ENCODE data around the gene CHD5. TPM values are rescaled to one million over a fixed set of nuclear protein-coding genes. Genes with fewer than 3 reads are reported as not detected.

Gene CHD5
- total RNA-seq, 1 donor from 2014 or later: 4.5 TPM

DNA sequence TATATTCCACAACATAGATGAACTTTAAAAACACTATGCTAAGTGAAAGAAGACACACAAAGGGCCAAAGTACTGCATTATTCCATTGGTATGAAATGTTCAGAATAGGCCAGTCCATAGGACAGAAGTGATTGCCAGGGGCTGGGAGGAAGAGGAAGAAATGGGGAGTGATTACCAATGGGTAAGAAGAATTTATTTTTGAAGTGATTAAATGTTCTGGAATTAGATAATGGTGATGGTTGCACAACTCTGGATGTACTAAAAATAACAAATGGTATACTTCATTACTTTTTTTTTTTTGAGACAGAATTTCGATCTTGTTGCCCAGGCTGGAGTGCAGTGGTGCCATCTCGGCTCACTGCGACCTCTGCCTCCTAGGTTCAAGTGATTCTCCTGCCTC lies 61.7 kb downstream of the CHD5 start:
- intact Hi-C loops (cut with micrococcal nuclease): no loop called here

DNA sequence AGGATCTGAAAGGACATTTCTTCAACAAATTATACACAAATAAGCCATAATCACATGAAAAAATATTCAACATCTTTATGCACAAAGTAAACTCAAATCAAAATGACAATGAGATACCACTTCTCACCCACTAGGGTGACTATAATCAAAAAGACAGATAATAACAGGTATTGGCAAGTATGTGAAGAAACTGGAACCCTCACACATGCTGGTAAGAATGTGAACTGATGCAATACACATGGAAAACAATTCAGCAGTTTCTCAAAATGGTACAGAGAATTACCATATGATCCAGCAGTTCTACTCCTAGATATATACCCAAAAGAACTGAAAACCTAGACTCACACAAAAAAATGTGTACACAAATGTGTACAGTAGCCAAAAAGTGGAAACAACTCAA lies 62.5 kb downstream of the CHD5 start:
- intact Hi-C loops (cut with micrococcal nuclease): no loop called here

DNA sequence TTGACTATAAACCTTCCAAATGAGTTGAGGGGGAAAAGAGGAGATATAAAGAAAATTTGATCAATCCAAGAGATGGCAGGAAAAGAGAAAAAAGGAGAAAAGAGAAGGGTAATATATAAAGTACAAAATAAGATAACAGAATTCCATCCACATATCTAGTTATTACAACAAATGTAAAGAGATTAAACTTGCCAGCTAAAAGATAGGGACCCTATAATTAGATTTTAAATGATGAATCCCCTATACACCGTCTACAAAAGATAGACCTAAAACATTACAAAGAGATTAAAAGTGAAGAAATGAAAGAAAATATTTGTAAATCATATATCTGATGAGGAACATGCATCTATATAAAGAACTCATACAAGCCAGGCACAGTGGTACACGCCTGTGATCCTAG lies 63.1 kb downstream of the CHD5 start:
- intact Hi-C loops (cut with micrococcal nuclease): no loop called here

DNA sequence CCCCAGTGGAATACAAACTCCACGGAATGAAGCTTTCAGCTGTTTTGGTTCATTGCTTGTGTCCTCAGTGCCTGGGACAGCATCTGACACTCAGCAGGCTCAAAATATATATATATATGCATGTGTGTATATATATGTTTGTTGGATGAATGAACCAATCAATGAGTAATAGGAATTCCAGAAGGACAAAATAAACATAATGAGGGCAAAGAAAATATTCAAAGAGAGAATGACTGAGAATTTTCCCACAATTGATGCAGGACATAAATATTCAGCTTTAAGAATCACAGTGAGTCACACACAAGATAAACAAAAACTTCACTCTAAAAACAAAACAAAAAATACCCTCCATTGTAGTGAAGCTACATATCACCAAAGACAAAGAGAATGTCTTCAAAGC lies 64.0 kb downstream of the CHD5 start:
- intact Hi-C loops (cut with micrococcal nuclease): no loop called here

DNA sequence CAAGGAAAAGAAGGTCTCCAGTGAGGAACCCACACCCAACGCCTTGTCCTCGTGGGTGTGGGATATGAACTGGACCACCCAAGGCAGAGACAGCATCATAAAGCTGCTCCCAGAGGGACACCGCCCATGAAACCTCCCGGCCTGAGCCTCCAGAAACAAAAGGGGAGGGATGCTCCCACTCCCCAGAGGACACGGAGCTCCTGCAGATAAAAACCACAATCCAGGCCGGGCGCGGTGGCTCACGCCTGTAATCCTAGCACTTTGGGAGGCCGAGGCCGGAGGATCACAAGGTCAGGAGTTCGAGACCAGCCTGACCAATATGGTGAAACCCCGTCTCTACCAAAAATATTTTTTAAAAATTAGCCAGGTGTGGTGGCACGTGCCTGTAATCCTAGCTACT lies 66.4 kb downstream of the CHD5 start:
- intact Hi-C loops (cut with micrococcal nuclease): no loop called here

DNA sequence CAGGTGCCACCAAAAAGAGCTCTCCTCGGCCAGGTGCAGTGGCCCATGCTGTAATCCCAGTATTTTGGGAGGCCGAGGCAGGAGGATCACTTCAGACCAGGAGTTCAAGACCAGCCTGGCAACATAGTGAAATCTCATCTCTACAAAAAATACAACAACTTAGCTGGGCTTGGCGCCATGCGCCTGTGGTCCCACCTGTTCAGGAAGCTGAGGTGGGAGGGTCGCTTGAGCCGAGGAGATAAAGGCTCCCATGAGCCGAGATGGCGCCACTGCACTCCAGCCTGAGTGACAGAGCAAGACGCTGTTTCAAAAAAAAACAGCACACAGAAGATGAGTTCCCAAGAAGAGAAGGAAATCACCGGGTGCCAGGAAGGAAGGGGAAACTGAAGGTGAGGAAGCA lies 67.0 kb downstream of the CHD5 start:
- intact Hi-C loops (cut with micrococcal nuclease): no loop called here

DNA sequence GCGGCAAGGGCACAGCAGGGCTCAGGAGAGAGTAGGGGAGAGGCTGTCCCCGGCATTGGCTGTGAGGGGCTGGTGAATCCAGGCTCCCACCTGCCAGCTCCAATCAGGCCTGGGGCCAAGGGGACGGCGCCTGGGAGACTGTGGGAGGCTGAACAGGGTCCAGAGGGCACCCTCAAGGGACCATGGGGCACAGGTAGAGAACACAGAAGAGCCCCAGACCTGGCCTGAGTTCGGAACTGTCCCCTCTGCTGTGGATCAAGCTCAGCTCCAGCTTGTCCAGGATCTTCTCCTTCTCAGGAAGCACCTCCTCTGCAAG lies 67.5 kb downstream of the CHD5 start:
- intact Hi-C loops (cut with micrococcal nuclease): no loop called here

DNA sequence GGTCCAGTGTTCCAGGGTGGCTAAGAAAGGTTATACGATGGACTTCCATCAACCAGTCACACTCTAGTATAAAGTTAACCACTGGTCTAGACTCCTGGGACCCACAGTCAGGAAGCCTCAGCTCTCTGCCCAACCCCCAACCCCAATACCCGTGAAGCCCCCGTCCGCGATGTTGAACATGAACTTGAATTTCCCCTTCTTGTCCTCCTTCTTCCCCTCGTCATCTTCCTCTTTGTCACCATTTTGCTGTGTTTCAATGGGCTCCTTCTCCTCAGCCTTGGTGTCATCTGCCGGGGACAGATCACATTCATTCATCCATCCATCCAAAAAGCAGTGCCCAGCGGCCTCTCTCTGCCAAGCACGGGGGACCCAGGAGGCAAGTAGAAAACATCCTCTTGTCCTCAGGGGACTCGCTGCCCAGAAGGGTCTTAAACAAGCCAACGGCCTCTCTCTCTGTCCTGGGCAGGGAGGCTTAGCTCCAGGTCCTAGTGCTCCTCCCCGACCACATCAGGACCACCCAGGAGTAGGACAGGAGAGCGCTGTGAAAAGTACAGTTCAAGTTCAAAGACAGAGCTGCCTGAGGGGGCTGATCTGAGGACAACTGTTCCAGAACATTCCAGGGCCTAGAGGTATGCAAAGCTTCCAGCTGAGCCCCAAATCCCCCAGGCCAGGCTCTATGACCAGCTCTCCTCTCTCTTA lies 68.0 kb downstream of the CHD5 start:
- intact Hi-C loops (cut with micrococcal nuclease): no loop called here

DNA sequence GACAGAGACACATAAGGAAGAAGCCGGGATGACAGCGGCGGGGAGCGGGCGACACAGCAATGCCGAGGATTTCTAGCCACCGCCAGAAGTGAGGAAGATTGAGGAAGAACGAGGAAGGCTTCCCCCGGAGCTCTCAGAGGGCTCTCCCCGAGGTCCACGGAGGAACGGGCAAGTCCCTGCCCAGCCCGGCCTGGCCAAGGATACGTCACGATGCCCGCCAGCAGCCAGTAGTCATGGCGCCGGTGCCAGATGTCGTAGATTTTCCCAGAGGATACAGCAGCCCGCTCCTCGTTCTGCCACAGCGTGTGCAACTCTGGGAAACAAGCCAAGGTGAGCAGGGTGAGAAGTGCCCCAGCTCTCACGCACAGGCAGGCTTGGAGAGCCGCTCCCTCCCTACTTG lies 68.5 kb downstream of the CHD5 start:
- intact Hi-C loops (cut with micrococcal nuclease): no loop called here

DNA sequence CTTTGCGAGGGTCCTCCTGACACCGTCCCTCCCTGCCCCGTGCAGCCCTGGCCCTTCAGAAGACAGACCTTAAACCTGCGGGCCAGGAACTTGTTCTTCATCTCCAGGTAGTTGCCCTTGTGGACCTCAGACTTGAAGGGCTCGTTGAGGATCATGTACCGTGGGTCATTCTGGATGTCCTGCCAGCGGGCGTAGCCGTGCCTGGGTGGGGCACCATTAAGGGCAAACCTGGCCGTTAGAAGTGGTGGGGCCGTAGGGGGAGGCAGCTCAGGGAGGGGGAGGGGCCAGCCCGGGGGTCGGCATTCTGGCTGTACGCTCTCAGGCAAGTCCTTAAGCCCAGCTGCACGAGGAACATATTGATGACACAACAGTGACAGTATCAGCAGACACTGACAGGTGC lies 69.8 kb downstream of the CHD5 start:
- intact Hi-C loops (cut with micrococcal nuclease): no loop called here

DNA sequence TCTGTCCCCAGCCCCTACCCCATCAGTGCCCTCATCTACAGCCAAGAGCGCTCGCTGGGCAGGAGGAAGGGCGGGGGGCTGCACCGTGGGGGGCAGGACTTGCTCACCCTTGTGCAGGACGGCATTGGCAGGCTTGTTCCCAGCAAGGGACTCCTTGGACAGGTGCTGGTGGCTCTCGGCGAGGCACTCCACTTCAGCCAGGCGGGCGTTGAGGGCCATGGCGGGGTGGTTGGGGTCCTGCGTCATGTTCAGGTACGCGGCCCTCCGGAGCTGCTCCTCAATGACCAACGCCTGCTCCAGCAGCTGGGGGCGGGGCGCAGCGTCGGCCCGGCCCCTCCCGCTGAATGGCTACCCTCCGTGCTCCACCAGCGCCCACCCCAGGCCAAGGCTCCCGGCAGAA lies 70.4 kb downstream of the CHD5 start:
- intact Hi-C loops (cut with micrococcal nuclease): loop anchor here (2.0 kb wide), 1 partner anchor 135 kb away; the partner anchor contains the start of gene HES3

DNA sequence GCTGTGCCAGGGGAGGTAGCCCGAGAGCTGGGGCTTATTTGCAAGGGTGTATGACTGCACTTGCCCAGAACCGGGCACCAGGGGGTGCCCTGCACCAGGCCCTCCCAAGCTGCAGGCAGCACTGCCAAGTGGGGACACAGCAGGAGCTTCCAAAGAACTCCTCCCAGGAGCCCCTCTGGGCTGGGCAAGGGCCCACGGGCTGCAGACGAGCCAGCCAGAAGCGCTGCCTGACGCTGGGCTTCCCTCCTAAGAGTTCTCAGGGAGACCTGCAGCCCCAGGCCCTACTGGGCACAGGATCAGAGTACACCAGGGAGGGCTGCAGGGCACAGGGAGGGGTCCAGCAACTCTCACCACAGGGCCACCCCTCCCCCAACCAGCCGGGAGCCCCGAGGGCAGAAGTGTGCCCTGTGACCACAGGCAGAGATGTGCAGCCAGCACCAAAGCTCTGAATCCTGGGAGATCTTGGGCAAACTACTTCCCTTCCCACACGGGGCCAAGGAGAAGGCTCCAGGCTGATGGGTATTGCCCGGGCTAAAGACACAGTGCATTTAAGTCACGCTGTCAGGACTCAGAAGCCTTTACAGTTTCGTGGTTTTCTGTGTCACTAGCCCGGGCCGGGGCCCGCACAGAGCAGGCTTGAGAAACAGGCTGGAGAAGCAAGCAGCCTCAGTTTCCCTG lies 71.0 kb downstream of the CHD5 start:
- intact Hi-C loops (cut with micrococcal nuclease): loop anchor here (2.0 kb wide), 1 partner anchor 136 kb away; the partner anchor contains the start of gene HES3

DNA sequence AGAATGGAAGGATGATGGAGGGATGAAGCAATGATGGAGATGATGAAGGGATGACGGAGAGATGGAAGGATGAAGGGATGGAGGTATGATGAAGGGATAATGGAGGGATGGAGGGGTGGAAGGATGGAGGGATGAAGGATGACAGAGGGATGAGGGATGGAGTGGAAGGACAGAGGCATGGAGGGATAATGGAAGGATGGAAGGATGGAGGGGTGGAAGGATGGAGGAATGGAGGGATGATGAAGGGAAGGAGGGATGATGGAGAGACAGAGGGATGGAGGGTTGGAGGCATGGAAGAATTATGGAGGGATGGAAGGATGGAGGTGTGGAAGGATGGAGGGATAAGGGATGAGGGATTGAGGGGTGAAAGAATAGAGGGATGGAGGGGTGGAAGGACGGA lies 71.6 kb downstream of the CHD5 start:
- intact Hi-C loops (cut with micrococcal nuclease): loop anchor here (2.0 kb wide), 1 partner anchor 136 kb away; the partner anchor contains the start of gene HES3

DNA sequence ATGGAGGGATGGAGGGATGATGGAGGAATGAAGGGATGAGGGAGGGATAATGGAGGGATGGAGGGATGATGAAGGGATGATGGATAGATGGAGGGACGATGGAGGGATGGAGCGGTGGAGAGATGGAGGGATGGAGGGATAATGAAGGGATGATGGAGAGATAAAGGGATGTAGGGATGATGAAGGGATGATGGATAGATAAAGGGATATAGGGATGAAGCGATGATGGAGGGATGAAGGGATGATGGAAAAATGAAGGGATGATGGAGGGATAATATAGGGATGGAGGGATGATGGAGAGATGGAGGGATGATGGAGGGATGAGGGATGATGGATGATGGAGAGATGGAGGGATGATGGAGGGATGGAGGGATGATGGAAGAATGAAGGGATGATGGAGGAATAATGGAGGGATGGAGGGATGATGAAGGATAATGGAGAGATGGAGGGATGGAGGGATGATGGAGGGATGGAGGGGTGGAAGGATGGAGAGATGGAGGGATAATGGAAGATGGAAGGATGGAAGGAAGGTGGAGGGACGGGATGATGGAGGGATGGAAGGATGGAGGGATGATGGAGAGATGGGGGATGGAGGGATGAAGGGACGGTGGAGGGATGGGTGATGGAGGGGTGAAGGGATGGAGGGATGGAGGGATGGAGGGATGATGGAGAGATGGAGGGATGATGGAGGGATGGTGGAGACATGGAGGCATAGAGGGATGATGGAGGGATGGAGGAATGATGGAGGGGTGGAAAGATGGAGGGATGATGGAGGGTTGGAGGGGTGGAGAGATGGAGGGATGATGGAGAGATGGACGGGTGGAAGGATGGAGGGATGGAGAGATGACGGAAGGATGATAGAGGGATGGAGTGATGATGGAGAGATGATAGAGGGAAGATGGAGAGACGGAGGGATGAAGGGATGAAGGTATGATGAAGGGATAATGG lies 72.4 kb downstream of the CHD5 start:
- intact Hi-C loops (cut with micrococcal nuclease): loop anchor here (2.0 kb wide), 1 partner anchor 137 kb away; the partner anchor contains the start of gene HES3

DNA sequence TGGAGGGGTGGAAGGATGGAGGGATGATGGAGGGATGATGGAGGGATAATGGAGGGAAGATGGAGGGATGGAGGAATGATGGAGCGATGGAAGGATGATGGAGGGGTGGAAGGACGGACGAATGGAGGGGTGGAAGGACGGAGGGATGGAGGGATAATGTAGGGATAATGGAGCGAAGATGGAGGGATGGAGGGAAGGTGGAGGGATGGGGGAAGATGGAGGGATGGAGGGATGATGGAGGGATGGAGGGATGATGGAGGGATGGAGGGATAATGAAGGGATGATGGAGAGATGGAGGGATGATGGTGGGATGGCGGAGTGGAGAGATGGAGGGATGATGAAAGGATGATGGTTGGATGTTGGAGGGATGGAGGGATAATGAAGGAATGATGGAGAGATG lies 73.1 kb downstream of the CHD5 start:
- intact Hi-C loops (cut with micrococcal nuclease): no loop called here

DNA sequence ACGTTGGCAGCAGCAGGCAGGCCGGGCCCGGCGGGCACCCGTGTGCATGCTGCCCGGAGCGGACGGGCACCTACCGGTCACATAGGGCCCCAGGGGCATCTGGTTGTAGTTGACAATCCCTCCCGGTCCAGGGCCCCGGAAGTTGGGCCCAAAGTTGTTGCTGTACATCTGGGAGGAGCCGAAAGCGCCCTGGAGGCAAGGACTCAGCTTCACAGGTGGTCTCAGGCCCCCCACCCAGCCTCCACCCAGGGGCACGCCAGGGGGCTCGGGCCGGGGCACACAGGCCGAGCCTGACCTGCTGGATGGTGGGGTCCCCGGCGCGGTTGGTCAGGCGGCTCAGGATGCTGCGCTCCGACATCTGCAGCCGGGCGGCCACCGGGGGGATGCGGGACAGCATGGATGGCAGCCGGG lies 73.8 kb downstream of the CHD5 start:
- intact Hi-C loops (cut with micrococcal nuclease): no loop called here

DNA sequence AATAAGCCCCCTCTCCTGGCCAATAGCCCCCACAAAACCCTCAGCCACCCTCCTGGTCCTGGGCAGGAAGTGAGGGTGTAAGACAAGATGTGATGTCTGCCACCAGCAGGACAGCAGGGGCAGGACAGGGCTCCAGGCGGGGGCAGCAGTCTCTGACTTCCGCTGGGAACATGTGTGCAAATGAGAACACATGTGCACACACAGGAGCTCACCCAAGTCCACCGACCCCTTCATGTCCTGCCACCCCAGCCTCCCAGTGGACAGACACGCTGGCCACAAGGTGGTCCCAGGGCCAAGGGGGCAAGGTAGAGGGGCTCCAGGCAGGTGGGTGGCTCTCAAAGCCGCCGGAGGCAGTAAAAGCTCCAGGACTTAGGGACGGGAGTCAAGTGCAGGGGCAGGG lies 74.4 kb downstream of the CHD5 start:
- intact Hi-C loops (cut with micrococcal nuclease): no loop called here

DNA sequence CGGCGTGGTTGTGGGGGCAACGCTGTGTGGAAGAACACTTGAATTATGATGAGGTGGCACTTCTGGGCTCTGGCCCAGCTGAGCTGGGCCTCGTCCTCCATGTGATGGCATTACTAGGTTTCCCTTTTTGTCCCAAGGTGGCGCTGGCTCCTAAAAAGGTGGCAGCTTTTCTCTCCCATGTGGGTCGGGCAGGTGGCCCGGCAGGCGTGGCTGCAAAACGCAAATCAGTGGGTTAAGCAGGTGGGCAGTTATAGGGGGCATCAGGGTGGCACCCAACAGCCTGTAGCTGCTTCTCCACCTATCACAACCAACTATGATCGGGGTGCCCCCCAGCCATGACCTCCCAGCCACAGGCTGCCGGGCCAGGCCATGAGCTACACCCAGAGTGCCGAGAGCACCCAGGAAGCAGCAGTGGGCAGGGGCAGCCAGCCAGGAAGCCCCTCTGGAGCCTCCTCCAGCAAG lies 74.9 kb downstream of the CHD5 start:
- intact Hi-C loops (cut with micrococcal nuclease): no loop called here

DNA sequence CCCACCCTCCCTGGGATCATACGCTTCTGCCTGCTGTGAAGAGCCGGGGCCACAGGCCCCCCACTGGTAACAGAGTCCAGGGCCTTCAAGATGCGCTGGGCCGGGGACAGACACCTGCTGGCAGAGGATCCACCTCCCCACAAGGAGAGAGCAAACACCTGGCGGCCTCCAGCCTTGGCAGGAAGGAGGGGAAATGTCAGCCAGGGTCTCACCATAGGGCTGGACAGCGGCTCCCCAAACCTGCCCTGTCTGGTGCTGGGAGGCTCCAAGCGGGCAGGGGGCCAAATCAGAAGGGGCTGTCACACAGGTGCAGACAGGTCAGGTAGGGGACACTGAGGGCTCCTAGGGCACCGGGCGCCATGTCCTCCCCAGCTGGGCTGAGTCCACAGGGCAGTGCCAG lies 75.5 kb downstream of the CHD5 start:
- intact Hi-C loops (cut with micrococcal nuclease): no loop called here

DNA sequence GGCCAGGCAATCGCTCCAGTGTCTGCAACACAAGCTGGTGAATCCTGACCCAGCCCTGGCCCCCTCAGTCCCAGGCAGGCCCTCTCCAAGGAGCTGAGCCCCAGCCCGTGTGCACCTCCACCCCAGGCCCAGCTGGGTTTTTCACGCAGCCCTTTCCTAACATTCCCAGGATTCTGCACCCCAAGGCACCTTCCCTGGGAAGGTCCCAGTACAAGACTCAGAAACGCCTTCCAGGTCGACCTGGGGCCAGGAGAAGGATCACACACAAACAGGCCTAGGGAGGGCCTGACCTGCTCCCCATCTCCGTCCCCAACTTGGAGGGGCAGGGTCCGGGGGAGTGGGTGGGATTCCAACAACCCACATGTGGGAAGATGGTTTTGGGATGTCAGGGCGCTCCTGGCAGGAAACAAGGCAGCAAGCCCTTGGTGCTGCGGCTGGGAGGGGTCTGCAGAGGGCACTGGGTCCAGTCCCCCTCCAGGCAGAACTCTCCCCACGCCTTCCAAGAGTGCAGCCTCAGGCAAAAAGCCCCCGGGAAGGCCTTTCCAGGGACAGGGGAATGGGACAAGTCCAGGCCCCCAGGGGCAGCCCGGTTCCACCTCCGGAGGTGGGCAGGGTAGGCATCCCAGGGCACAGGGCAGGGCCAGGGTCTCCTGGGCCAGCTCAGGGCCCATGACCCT lies 76.1 kb downstream of the CHD5 start:
- intact Hi-C loops (cut with micrococcal nuclease): no loop called here

DNA sequence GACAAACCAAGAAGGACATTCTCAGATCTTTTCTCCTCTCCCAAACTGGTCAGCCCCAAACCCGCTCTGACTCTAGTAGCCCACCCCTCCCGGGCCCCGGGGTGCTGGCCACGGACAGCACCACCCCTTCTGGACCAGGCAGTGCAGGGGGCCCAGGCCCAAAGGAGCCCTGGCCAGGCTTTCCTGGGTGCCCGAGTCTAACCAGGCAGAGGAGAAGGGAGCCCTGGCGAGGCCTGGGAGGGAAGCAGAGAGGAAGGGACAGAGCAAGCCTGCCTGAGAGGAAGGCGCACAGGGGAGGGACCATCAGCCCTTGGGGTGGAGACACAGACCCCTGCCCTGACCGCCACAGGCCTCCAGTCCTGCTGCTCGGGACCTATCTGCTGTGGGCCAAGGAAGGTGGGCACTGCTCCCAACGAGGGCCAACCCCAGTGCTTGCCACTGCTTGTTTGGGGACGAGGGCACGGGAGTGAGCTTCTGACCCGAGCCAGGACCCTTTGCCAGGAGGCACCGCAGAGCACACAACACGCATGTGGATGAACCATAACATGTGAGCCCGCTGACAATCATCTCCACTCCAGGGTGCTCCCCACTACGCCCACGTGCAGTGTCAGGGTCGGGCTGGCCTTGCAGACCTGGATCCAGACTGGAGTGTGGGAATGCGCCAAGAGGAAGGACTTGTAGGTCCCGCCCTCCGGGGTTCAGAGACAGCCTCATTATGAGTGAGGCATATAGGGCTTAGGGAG lies 76.8 kb downstream of the CHD5 start:
- intact Hi-C loops (cut with micrococcal nuclease): no loop called here
